Heart left ventricle (tissue), 16 donors: ENCODE data around the gene KLF9. TPM values are rescaled to one million over a fixed set of nuclear protein-coding genes. Genes with fewer than 3 reads are reported as not detected.
A peak's percentile ranks its signal among the peaks of the same experiment; 100 is the strongest.

Experiments used
- ATAC-seq, 4 donors: fragments of 200-7000 bp; cut with Tn5 transposase; one replicate each; pipeline ENCODE4 v1.9.1; 2020 to 2022; ENCODE audit warnings: moderate library complexity in 4 of 4, mild to moderate bottlenecking in 3 of 4, moderate number of reproducible peaks in 1 of 4
- DNase-seq, 5 donors: peaks; one replicate each; pipeline ENCODE4 v3.0.0-alpha.2; 2020
- H3K27ac ChIP-seq, 12 donors: fragments of 200-600 bp; sonication (generic) in 4 of 12; one replicate each; pipeline versions ENCODE4 v1.5.0 to v1.8.0; 2016 to 2022; ENCODE audit warnings: mild to moderate bottlenecking in 2 of 12
- H3K27me3 ChIP-seq, 9 donors: fragments of 200-600 bp; sonication (generic) in 2 of 9; one replicate each; pipeline versions ENCODE4 v1.5.1 to v1.8.0; 2016 to 2022; ENCODE audit warnings: mild to moderate bottlenecking in 3 of 9
- H3K36me3 ChIP-seq, 9 donors: fragments of 200-600 bp; sonication (generic) in 2 of 9; one replicate each; pipeline versions ENCODE4 v1.5.0 to v1.8.0; 2018 to 2022; ENCODE audit warnings: mild to moderate bottlenecking in 2 of 9
- H3K4me1 ChIP-seq, 12 donors: fragments of 200-600 bp; sonication (generic) in 4 of 12; one replicate each; pipeline versions ENCODE4 v1.5.0 to v1.8.0; 2016 to 2022; ENCODE audit warnings: mild to moderate bottlenecking in 3 of 12
- H3K4me3 ChIP-seq, 12 donors: fragments of 200-600 bp; sonication (generic) in 4 of 12; one replicate each; pipeline versions ENCODE4 v1.5.0 to v1.8.0; 2017 to 2022; ENCODE audit warnings: mild to moderate bottlenecking in 9 of 12, moderate library complexity in 4 of 12
- H3K9me3 ChIP-seq, 12 donors: fragments of 200-600 bp; sonication (generic) in 4 of 12; one replicate each; pipeline versions ENCODE4 v1.5.0 to v1.8.0; 2016 to 2022; ENCODE audit warnings: mild to moderate bottlenecking in 1 of 12
- CTCF ChIP-seq, 12 donors: fragments of 200-600 bp; sonication (generic) in 4 of 12; IDR thresholded peaks; one replicate each; pipeline versions ENCODE4 v1.5.0 to v1.8.0; 2018 to 2022; ENCODE audit warnings: antibody characterized with exemption in 12 of 12, mild to moderate bottlenecking in 5 of 12
- POLR2A ChIP-seq, 2 donors: fragments of 450-650 bp; IDR thresholded peaks; one replicate each; pipeline ENCODE4 v1.6.1; 2017; ENCODE audit warnings: antibody characterized with exemption in 2 of 2, mild to moderate bottlenecking in 2 of 2, moderate library complexity in 2 of 2
- WGBS, 4 donors: extraction: QIAGEN DNeasy Blood & Tissue Kit in 2 of 4; methylation state at CpG; one replicate each; pipeline versions ENCODE4 v1.1.5 to v1.1.7; 2013 to 2018; 5-methylcytosine and 5-hydroxymethylcytosine counted together
- intact Hi-C, 10 donors: fragments of 100-400 bp; cut with DNase I; formaldehyde crosslinking; loops; one replicate each; pipeline versions ENCODE4 v1.11.1 to v1.14.2; 2022
- polyA plus RNA-seq, 2 donors: library from polyadenylated mRNA; stranded (reverse); fragments of 200-250 nt; gene quantifications; one replicate each; pipeline ENCODE4 v1.2.3, GENCODE V29; 2013
- total RNA-seq, 9 donors: library from RNA; depleted of rRNA in 2 of 9; stranded (reverse); fragments of >200 nt in 2 of 9; fragmentation: NEBNext Ultra II Directional in 3 of 9; extraction: Animal tissue kit (Norgen Biotek cat#: 25700) in 3 of 9; gene quantifications; one replicate each; pipeline versions ENCODE4 v1.1.0 to v1.2.4, GENCODE V29; 2016 to 2023
- donor health status: ischemic (EF 13 %, LVEDD 7.1; RV severe dilation, severe dysfunction).
- donor health status: healthy with polysubstance abuse.
- donor health status: DM: no; HTN: yes; CAD: no.
- donor health status: DM: no; HTN: no; CAD: no.
- donor health status: ischemic (EF 25% LVEDD 6.9; RV normal size, moderate dysfunction).
- donor health status: ischemic (EF 25% LVEDD 5.7; RV mildly dilated, moderate dysfunction).
- donor health status: healthy.
- donor health status: DM: yes; HTN: yes; CAD: no.
- donor health status: ischemic (EF 35%, LVEDD 5.7; RV mildly dilated, moderate dysfunction).
- donor health status: nonischemic (EF 11% LVEDD 7.7; RV severe dilation, severe dysfunction).
- donor health status: DM: yes; HTN: yes; CAD: no.
- donor health status: PGD.
- donor health status: ischemic (EF 29% LVEDD 5.4; RV normal size, mild dysfunction).
- donor health status: nonischemic (EF 23%, LVEDD 6.1; RV moderate dilation, normal function).

KLF9 gene
- total and polyA plus RNA-seq, 11 donors: 25.8 to 74.8 (median 46.0) TPM

- 6 to 20% (median 10%) methylated on average over 2 of the region's 2 CpGs for WGBS, 4 donors
- intact Hi-C loops: loop anchor here in 8 of 10 donors (2.0 to 10.0 kb wide), 9 partner anchors 13 to 1955 kb away; partner anchors contain the start of gene ZFAND5 (in 2 of the 8)
- no peak for ATAC-seq
- H3K36me3 ChIP-seq: peaks cover 0 to 4% (median 0%) of the 10 kb centered on the region in 9 donors
- TF ChIP-seq CTCF (IDR thresholded peaks at IDR 0.05): no peak
- no peak for DNase-seq
- peak overlapping the region in 11 of 12 donors; percentile 76 to 99 (median 90) for H3K4me3 ChIP-seq
- H3K27me3 ChIP-seq: no peaks in the 10 kb centered on the region
- peak overlapping the region in 11 of 12 donors; percentile 98 to 100 (median 100) for H3K27ac ChIP-seq
- peaks cover 7 to 66% (median 59%) of the 10 kb centered on the region in 12 donors for H3K4me1 ChIP-seq
- H3K9me3 ChIP-seq: no peaks in the 10 kb centered on the region
Measured at GRCh38 chr9:70409800-70410199, 4.7 kb downstream of the KLF9 start.

- peak overlapping the region in 9 of 12 donors; percentile 17 to 94 (median 89) for H3K4me3 ChIP-seq
- intact Hi-C loops: loop anchor here in 4 of 10 donors (5.0 to 10.0 kb wide), 4 partner anchors 52 to 196 kb away; no protein-coding TSS in a partner anchor
- peaks cover 7 to 68% (median 61%) of the 10 kb centered on the region in 12 donors for H3K4me1 ChIP-seq
- ATAC-seq: no peak
- peak overlapping the region in 9 of 12 donors; percentile 98 to 100 (median 100) for H3K27ac ChIP-seq
- H3K27me3 ChIP-seq: no peaks in the 10 kb centered on the region
- H3K36me3 ChIP-seq: peaks cover 0 to 4% (median 0%) of the 10 kb centered on the region in 9 donors
- DNase-seq: no peak
- TF ChIP-seq CTCF (IDR thresholded peaks at IDR 0.05) (no peak), POLR2A (IDR thresholded peaks at IDR 0.05) (no peak)
- 52 to 61% (median 53%) methylated on average over 3 of the region's 3 CpGs for WGBS, 4 donors
- no peaks in the 10 kb centered on the region for H3K9me3 ChIP-seq
Measured at GRCh38 chr9:70409280-70409679, 5.2 kb downstream of the KLF9 start.

- ATAC-seq: no peak
- Histone ChIP-seq H3K36me3 (peaks cover 0 to 4% (median 0%) of the 10 kb centered on the region in 9 donors), H3K4me1 (peaks cover 13 to 75% (median 69%) of the 10 kb centered on the region in 12 donors), H3K27ac (peak overlapping the region in 11 of 12 donors; percentile 4 to 86 (median 72)), H3K4me3 (peak overlapping the region in 3 of 12 donors; percentile 4 to 26 (median 22)), H3K9me3 (no peaks in the 10 kb centered on the region), H3K27me3 (no peaks in the 10 kb centered on the region)
- intact Hi-C loops: loop anchor here in 4 of 10 donors (5.0 to 10.0 kb wide), 4 partner anchors 51 to 196 kb away; no protein-coding TSS in a partner anchor
- WGBS, 4 donors: 68 to 83% (median 75%) methylated on average over 5 of the region's 5 CpGs
- TF ChIP-seq CTCF (IDR thresholded peaks at IDR 0.05) (no peak), POLR2A (IDR thresholded peaks at IDR 0.05) (no peak)
- DNase-seq: no peak
Measured at GRCh38 chr9:70408393-70409040, 5.9 kb downstream of the KLF9 start.

- DNase-seq (no peak), ATAC-seq (no peak)
- Histone ChIP-seq H3K4me1 (peaks cover 21 to 89% (median 82%) of the 10 kb centered on the region in 12 donors), H3K27me3 (no peaks in the 10 kb centered on the region), H3K27ac (peak overlapping the region; percentile 45 to 86 (median 71)), H3K4me3 (peak overlapping the region in 6 of 12 donors; percentile 8 to 35 (median 18)), H3K9me3 (no peaks in the 10 kb centered on the region), H3K36me3 (peaks cover 0 to 4% (median 0%) of the 10 kb centered on the region in 9 donors)
- TF ChIP-seq CTCF (IDR thresholded peaks at IDR 0.05) (no peak), POLR2A (IDR thresholded peaks at IDR 0.05) (no peak)
- intact Hi-C loops: loop anchor here in 4 of 10 donors (5.0 to 10.0 kb wide), 4 partner anchors 50 to 198 kb away; no protein-coding TSS in a partner anchor
- 35 to 48% (median 42%) methylated on average over 4 of the region's 4 CpGs for WGBS, 4 donors
Measured at GRCh38 chr9:70407081-70407503, 7.4 kb downstream of the KLF9 start.
